DOHH2 (cell line): ENCODE measurements around the gene HLA-DQB1.
A peak's percentile ranks its signal among the peaks of the same experiment; 100 is the strongest.

ENCODE experiments used
- EZH2phosphoT487 ChIP-seq: fragments of 200-600 bp; sonication (generic); IDR thresholded peaks from 2 replicates; pipeline ENCODE4 v1.6.1; 2017; ENCODE audit warnings: borderline replicate concordance, mild to moderate bottlenecking, antibody characterized with exemption, low read length, moderate library complexity, mixed read lengths
- TF ChIP-seq, protein P1 (sequence below): fragments of 200-600 bp; sonication (generic); IDR thresholded peaks from one replicate; pipeline ENCODE4 v1.5.1; 2014; ENCODE audit warnings: antibody characterized with exemption, mild to moderate bottlenecking, low read depth, low read length; ENCODE audit not compliant: poor library complexity, severe bottlenecking

DNA sequence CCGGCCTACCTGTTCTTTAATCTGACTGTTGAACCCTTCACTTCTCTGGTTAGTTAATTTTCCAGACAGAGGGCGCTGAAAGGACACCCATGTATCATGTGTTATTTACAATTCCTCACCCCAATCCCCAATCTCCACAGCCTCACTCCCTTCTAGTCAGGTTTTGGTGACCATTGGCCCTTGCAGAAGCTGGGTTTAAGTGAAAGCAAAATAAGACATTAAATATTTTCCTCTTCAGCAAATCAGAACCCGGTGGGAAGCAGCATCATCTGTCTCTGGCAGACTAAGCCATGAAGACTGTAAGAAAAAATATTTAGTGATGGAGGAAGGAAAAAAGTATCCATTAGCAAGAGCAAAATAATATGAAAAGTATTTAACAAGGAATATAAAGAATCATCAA, 38.6 kb downstream of the HLA-DQB1 start:
- TF ChIP-seq, protein P1, sequence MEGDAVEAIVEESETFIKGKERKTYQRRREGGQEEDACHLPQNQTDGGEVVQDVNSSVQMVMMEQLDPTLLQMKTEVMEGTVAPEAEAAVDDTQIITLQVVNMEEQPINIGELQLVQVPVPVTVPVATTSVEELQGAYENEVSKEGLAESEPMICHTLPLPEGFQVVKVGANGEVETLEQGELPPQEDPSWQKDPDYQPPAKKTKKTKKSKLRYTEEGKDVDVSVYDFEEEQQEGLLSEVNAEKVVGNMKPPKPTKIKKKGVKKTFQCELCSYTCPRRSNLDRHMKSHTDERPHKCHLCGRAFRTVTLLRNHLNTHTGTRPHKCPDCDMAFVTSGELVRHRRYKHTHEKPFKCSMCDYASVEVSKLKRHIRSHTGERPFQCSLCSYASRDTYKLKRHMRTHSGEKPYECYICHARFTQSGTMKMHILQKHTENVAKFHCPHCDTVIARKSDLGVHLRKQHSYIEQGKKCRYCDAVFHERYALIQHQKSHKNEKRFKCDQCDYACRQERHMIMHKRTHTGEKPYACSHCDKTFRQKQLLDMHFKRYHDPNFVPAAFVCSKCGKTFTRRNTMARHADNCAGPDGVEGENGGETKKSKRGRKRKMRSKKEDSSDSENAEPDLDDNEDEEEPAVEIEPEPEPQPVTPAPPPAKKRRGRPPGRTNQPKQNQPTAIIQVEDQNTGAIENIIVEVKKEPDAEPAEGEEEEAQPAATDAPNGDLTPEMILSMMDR, result peak; percentile 17
- TF ChIP-seq EZH2phosphoT487, result no peak
